ENCODE measurements around the gene DLG1.

DNA sequence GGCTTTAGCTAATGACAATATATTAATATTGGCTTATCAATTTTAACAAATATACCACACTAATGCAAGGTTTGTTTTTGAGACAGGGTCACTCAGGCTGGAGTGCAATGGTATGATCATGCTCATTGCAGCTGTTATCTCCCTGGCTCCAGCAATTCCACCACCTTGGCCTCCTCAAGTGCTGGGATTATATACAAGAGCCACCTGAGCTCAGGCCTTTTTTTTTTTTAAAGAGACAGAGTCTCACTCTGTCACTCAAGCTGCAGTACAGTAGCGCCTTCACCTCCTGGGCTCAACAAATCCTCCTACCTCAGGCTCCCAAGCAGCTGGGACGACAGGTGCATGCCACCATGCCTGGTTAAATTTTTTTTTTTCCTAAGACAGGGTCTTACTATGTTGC lies 11.7 kb downstream of the DLG1 start:
- TF ChIP-seq, protein P1, sequence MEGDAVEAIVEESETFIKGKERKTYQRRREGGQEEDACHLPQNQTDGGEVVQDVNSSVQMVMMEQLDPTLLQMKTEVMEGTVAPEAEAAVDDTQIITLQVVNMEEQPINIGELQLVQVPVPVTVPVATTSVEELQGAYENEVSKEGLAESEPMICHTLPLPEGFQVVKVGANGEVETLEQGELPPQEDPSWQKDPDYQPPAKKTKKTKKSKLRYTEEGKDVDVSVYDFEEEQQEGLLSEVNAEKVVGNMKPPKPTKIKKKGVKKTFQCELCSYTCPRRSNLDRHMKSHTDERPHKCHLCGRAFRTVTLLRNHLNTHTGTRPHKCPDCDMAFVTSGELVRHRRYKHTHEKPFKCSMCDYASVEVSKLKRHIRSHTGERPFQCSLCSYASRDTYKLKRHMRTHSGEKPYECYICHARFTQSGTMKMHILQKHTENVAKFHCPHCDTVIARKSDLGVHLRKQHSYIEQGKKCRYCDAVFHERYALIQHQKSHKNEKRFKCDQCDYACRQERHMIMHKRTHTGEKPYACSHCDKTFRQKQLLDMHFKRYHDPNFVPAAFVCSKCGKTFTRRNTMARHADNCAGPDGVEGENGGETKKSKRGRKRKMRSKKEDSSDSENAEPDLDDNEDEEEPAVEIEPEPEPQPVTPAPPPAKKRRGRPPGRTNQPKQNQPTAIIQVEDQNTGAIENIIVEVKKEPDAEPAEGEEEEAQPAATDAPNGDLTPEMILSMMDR (IDR thresholded peaks at IDR 0.05; ENCODE audit: low read length), result no peak
- no peak for TF ChIP-seq EZH2phosphoT487 (IDR thresholded peaks at IDR 0.05; ENCODE audit: low read length)
- no peak for TF ChIP-seq EZH2 (optimal IDR thresholded peaks at IDR 0.05; ENCODE audit: low read depth, low read length)

Data from MM.1S (cell line).